HG03060 (cell line): ENCODE data around the gene SUSD6.

Experiments
- ATAC-seq: cut with Tn5 transposase; IDR thresholded peaks from one replicate; pipeline ENCODE4 v1.9.1; 2021; ENCODE audit warnings: low read depth, moderate number of reproducible peaks; ENCODE audit not compliant: unreplicated experiment

The SUSD6 gene

DNA sequence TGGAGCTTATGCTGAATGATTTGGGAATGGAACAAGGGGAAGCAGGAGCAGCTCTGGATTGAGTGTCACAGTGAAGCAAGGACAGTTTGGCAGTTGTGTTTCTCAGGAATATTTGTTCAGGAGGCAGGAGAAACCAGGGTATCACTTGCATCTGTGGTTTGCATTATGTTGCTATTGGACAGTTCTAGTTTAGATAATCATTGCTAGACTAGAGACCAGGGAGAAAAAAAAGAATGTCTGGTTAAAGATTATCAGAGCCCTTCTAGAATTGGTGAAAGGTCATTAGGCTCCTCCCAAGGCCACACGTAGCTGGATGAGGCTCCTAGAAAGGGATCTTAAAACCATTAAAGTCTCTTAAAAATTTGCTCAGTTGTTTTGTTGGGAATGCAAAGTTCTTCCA is 138.6 kb downstream of the SUSD6 start:
- no peak for ATAC-seq

- no peak for ATAC-seq
Observed at GRCh38 chr14:69750495-69750894, 139.1 kb downstream of the SUSD6 start.

DNA sequence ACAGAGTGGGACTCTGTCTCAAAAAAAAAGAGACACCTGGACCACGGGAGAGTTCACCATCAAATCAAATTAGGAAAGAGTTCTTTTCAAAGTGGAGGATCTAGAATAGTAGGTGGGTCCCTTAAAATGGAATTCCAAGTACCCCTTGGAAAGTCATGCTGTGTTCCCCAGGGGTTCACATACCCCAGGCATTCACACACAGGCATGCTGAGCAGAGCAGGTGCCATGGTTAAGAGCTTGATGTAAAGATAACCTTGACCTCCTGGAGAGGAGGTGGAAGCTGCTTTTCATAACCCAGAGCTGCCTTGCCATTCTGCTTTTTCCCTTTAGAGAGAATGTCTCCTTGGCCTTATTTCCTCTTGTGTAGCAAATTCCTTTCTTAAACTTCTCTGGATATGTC is 141.4 kb downstream of the SUSD6 start:
- ATAC-seq, result no peak

- ATAC-seq, result no peak
Observed at GRCh38 chr14:69753860-69754259, 142.5 kb downstream of the SUSD6 start.

DNA sequence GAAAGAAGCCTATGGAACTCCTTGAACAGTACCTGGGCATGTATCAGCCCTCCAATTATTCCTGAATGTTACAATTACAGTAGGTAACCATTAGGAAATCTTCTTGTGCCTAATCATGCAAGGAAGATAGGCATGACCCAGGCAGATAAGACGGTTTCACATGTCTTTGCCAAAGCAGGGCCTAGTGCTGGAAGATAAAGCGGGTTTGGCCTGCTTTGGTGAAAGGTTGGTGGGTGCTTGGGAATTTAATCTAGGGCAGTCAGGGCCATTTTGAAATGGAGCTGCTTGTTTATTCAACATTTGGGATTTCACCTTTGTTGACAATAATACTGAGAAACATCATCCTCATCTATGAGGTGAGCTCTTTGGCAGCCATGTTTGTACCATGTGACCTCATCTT is 143.1 kb downstream of the SUSD6 start:
- no peak for ATAC-seq

DNA sequence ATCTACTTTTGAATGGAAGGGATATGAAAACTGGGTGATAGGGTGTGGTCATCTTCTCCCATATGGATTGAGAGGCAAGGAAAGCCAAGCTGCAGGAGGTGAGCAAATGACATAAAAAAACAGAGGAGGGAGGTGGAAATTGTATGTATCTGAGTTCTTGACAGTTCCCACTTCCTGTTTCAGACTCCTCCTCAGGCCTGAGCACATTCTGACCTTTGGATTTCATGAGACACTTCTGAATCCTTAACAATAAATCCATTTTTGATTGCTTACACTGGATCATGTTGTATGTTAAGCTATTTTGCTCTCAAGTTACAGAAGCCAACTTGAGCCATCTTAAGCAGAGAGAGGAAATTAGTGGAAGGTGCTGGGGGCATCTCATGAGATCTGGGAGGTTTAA is 143.9 kb downstream of the SUSD6 start:
- ATAC-seq, result no peak

DNA sequence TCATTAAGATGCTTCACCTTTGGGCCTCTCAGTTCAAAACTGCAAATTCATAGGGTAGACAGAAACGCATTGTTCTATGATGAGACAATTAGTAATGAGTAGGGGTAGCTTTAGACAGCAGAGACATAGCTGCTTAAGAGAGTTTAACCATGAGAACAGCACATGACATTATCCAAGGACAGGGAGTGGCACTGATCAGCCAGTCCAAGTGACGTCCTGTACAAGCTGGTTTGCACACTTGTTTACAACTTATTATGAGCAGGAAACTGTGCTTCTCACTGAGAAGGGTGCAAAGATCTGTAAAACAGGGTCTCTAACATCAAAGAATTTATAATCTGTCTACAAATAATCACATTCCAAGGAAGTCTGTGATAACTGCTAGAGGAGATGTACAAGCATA is 144.4 kb downstream of the SUSD6 start:
- no peak for ATAC-seq

- ATAC-seq, result no peak
Observed at GRCh38 chr14:69756298-69756697, 144.9 kb downstream of the SUSD6 start.

GRCh38 chr14:69760810-69761209 is 149.4 kb downstream of the SUSD6 start:
- ATAC-seq, result no peak

DNA sequence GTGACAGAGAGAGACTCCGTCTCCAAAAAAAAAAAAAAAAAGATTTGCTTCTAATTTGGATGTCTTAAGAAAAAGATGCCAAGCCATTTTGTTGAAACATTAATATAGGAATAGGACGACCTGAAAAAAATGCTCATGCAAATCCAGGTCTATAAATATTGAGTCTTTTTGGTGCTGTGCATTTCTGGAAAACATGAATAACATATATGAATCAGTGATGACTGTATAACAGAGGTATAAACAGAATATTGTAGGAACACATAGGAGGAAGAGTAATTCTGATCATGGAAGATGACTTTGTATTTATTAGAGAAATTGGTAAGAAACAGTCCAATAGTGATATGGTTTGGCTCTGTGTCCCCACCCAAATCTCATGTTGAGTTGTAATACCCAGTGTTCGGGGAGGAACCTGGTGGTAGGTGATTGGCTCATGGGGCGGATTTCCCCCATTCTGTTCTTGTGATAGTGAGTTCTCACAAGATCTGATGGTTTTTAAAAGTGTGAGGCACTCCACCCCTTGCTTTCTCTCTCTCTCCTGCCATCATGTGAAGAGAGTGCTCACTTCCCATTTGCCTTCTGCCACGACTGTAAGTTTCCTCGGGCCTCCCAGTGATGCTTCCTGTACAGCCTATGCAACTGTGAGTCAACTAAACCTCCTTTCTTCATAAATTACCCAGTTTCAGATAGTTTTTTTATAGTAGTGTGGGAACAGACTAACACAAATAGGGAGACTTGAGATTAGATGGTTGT is 152.5 kb downstream of the SUSD6 start:
- ATAC-seq, result no peak
